Endothelial cell of umbilical vein (primary cell): ENCODE results near the gene DMBT1. TPM values are rescaled to one million over a fixed set of nuclear protein-coding genes. Genes with fewer than 3 reads are reported as not detected.

Source experiments
- BruUV-seq: library from RNA; stranded (reverse); fragments of 400-500 nt; replicated peaks from 2 replicates; lab custom pipeline; 2021; lab: Mats Ljungman, UMichigan
- CTCF ChIA-PET: fragments of 300-600, 350-600 bp; sonication (Branson Sonifier 250); formaldehyde crosslinking; loops from one replicate; lab custom pipeline; 2021; ENCODE audit warnings: antibody characterized with exemption, inconsistent platforms; lab: Charles Lee
- POLR2A ChIA-PET: fragments of 300-600, 350-600 bp; sonication (Branson Sonifier 250); formaldehyde crosslinking; loops from one replicate; lab custom pipeline; 2021; ENCODE audit warnings: antibody characterized with exemption, inconsistent platforms; lab: Charles Lee
- DNase-seq: peaks from one replicate; pipeline ENCODE4 v3.0.0-alpha.2; 2011; ENCODE audit warnings: low read depth, low spot score
- FAIRE-seq: peaks from 2 replicates; lab custom pipeline; 2011; peaks lifted over from hg19 to GRCh38; lab: Jason Lieb, UNC
- H2AFZ ChIP-seq: 2 replicates; pipeline ENCODE4 v1.6.0; 2012; ENCODE audit warnings: low read depth, low read length, control low read depth, inconsistent platforms
- H3K27ac ChIP-seq: 2 replicates; pipeline ENCODE4 v1.5.1; 2011; ENCODE audit warnings: low read depth, mild to moderate bottlenecking, control low read depth, low read length, moderate library complexity; ENCODE audit not compliant: insufficient read depth
- H3K27me3 ChIP-seq, 2 experiments: 2 replicates each; pipeline versions ENCODE4 v1.6.0 to v1.6.1; 2011; ENCODE audit warnings: low read length in 2 of 2, mixed read lengths in 1 of 2; ENCODE audit not compliant: control insufficient read depth in 2 of 2, insufficient read depth in 2 of 2
- H3K36me3 ChIP-seq, 2 experiments: 2 replicates in 1 of 2; 3 replicates in 1 of 2; pipeline ENCODE4 v1.5.1; 2011; ENCODE audit warnings: low read length in 2 of 2, mild to moderate bottlenecking in 1 of 2, moderate library complexity in 1 of 2; ENCODE audit not compliant: control insufficient read depth in 2 of 2, insufficient read depth in 2 of 2; ENCODE audit errors: extremely low read depth in 1 of 2
- H3K4me1 ChIP-seq: 3 replicates; pipeline ENCODE4 v1.5.1; 2011; ENCODE audit warnings: mild to moderate bottlenecking, low read length; ENCODE audit not compliant: control insufficient read depth, insufficient read depth; ENCODE audit errors: extremely low read depth
- H3K4me2 ChIP-seq: 2 replicates; pipeline ENCODE4 v1.6.1; 2011; ENCODE audit warnings: low read length, control low read depth, mixed read lengths; ENCODE audit not compliant: insufficient read depth
- H3K4me3 ChIP-seq, 3 experiments: fragments of 200-600 bp in 1 of 3; sonication (generic), shearing (Covaris generic) in 1 of 3; replicated peaks in 1 of 3; 2 replicates each; pipeline ENCODE4 v1.5.1; 2011 to 2016; ENCODE audit warnings: control low read depth in 3 of 3, low read length in 3 of 3, mild to moderate bottlenecking in 2 of 3, inconsistent platforms in 1 of 3, low read depth in 1 of 3, moderate library complexity in 1 of 3; ENCODE audit not compliant: insufficient read depth in 1 of 3
- H3K79me2 ChIP-seq: 2 replicates; pipeline ENCODE4 v1.6.0; 2012; ENCODE audit warnings: low read length, inconsistent platforms; ENCODE audit not compliant: control insufficient read depth, insufficient read depth
- H3K9ac ChIP-seq: replicated peaks from 2 replicates; pipeline ENCODE3; 2011; ENCODE audit warnings: low read length, control low read depth; ENCODE audit not compliant: insufficient read depth; ENCODE audit errors: extremely low read depth
- H3K9me1 ChIP-seq: replicated peaks from 3 replicates; pipeline ENCODE4 v1.6.0; 2011; ENCODE audit warnings: mild to moderate bottlenecking, low read length; ENCODE audit not compliant: control insufficient read depth, insufficient read depth; ENCODE audit errors: extremely low read depth
- H3K9me3 ChIP-seq: replicated peaks from 2 replicates; pipeline ENCODE4 v1.5.1; 2012; ENCODE audit warnings: low read length, inconsistent platforms; ENCODE audit not compliant: control insufficient read depth, insufficient read depth
- H4K20me1 ChIP-seq: replicated peaks from 2 replicates; pipeline ENCODE3; 2011; ENCODE audit warnings: mild to moderate bottlenecking, low read length; ENCODE audit not compliant: control insufficient read depth, insufficient read depth; ENCODE audit errors: extremely low read depth
- CTCF ChIP-seq, 2 donors: IDR thresholded peaks; 1 replicate in 1 of 2; 2 replicates in 1 of 2; pipeline ENCODE4 v1.5.1; 2011; ENCODE audit warnings: low read length in 2 of 2, mild to moderate bottlenecking in 2 of 2, moderate library complexity in 2 of 2, control low read depth in 1 of 2, inconsistent platforms in 1 of 2, low read depth in 1 of 2; ENCODE audit not compliant: insufficient read depth in 1 of 2; ENCODE audit errors: extremely low read depth in 1 of 2
- EZH2 ChIP-seq: IDR thresholded peaks from 2 replicates; pipeline ENCODE4 v1.6.1; 2012; ENCODE audit warnings: borderline replicate concordance, low read depth, mild to moderate bottlenecking, moderate library complexity, low read length, inconsistent platforms; ENCODE audit not compliant: severe bottlenecking
- FOS ChIP-seq: IDR thresholded peaks from 2 replicates; pipeline ENCODE4 v1.6.1; 2011; ENCODE audit warnings: mild to moderate bottlenecking, low read length, moderate library complexity, borderline replicate concordance; ENCODE audit not compliant: insufficient read depth
- GATA2 ChIP-seq: IDR thresholded peaks from 2 replicates; pipeline ENCODE4 v1.7.0; 2011; ENCODE audit warnings: low read depth, mild to moderate bottlenecking, moderate library complexity, mixed read lengths, low read length; ENCODE audit not compliant: insufficient read length, insufficient read depth
- JUN ChIP-seq: IDR thresholded peaks from 2 replicates; pipeline ENCODE4 v1.6.1; 2011; ENCODE audit warnings: borderline replicate concordance, low read depth; ENCODE audit not compliant: insufficient read length, insufficient read depth
- MYC ChIP-seq: IDR thresholded peaks from one replicate; pipeline ENCODE4 v1.6.1; 2011; ENCODE audit warnings: mild to moderate bottlenecking, low read depth, low read length
- POLR2A ChIP-seq: IDR thresholded peaks from 2 replicates; pipeline ENCODE4 v1.6.1; 2012; ENCODE audit warnings: low read depth, mild to moderate bottlenecking, control low read depth, low read length
- POLR2AphosphoS5 ChIP-seq: IDR thresholded peaks from 2 replicates; pipeline ENCODE4 v1.6.1; 2012; ENCODE audit warnings: low read depth, mild to moderate bottlenecking, control low read depth, low read length, moderate library complexity; ENCODE audit not compliant: insufficient read depth
- dilution Hi-C: fragments of 300-500 bp; cut with MboI; formaldehyde crosslinking; loops from one replicate; pipeline ENCODE4 v1.15.0; 2019; ENCODE audit warnings: low sequenced_read_pairs; ENCODE audit not compliant: extremely low pct_ligation_motif_present
- intact Hi-C: fragments of 100-400 bp; cut with micrococcal nuclease; formaldehyde crosslinking; loops from one replicate; pipeline ENCODE4 v1.10.0; 2022
- polyA plus RNA-seq, 4 experiments: library from polyadenylated mRNA; depleted of rRNA in 3 of 4; stranded (reverse) in 3 of 4; unstranded in 1 of 4; fragments of >200 nt; gene quantifications; 2 replicates each; pipeline versions ENCODE4 v1.2.1 to v1.2.3, GENCODE V29; 2011 to 2012; ENCODE audit warnings: missing spikeins in 1 of 4
- total RNA-seq: library from RNA; stranded (reverse); gene quantifications from 2 replicates; pipeline ENCODE4 v1.2.3, GENCODE V29; 2021
- TF ChIP-seq, protein P1 (sequence below): IDR thresholded peaks from 2 replicates; pipeline ENCODE4 v1.6.1; 2011; ENCODE audit not compliant: insufficient read depth, insufficient read length

Gene DMBT1
- total and polyA plus RNA-seq, 2 donors (not counting 3 experiments of a cell fraction or from before 2014, with no cell fraction given): 0.01 TPM; not detected in 1

DNA sequence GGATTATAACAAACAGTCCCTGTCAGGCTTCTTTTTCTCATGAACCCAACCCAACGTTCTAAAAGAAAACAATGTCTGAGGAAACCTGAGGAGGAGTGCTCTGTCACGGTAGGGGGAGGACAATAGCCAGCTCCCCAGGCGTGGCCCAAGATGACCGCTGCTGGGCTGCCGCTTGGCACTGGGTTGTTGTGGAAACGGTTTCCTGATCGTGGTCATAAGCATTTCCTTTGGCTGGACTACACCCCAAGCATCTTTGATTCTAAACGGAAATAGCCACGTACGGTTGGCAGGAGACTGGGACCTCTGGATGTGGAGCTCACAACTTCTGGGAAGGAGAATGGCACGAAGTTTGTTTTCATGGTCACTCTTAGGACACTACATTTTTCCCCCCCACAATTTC lies 30.4 kb upstream of the DMBT1 start:
- H3K4me2 ChIP-seq: peak overlapping the region; percentile 60
- H4K20me1 ChIP-seq: no peaks in the 10 kb centered on the region
- DNase-seq (peak; percentile 85), FAIRE-seq (peak; percentile 97)
- no peaks in the 10 kb centered on the region for H3K79me2 ChIP-seq
- no peaks in the 10 kb centered on the region for H3K27me3 ChIP-seq
- H3K4me1 ChIP-seq: peaks cover 17% of the 10 kb centered on the region
- H3K36me3 ChIP-seq: no peaks in the 10 kb centered on the region
- POLR2A ChIA-PET: interaction anchor here (0.9 kb wide), 1 partner anchor 44 kb away, joined by 3 read pairs; no protein-coding TSS in a partner anchor
- H3K9ac ChIP-seq: peak overlapping the region; percentile 53
- no peaks in the 10 kb centered on the region for H3K9me3 ChIP-seq
- CTCF ChIA-PET: interaction anchor here (0.7 to 3.4 kb wide), 6 partner anchors 11 to 56 kb away, joined by 3 to 36 read pairs (median 4); no protein-coding TSS in a partner anchor
- TF ChIP-seq GATA2 (peak; percentile 34), JUN (peak; percentile 45), FOS (peak; percentile 27), EZH2 (no peak)
- dilution Hi-C loops: no loop called here
- intact Hi-C loops: loop anchor here (1.0 to 2.0 kb wide), 6 partner anchors 11 to 222 kb away; no protein-coding TSS in a partner anchor
- no peaks in the 10 kb centered on the region for H3K9me1 ChIP-seq
- peak overlapping the region; percentile 75 for H3K27ac ChIP-seq
- no TSS peak for BruUV-seq
- peak overlapping the region; percentile 55 for H2AFZ ChIP-seq
- no peak overlapping the region for H3K4me3 ChIP-seq

GRCh38 chr10:122531261-122531660 lies 29.3 kb upstream of the DMBT1 start:
- CTCF ChIA-PET: interaction anchor here (0.6 to 1.0 kb wide), 3 partner anchors 26 to 34 kb away, joined by 3 read pairs; no protein-coding TSS in a partner anchor
- Histone ChIP-seq H3K9ac (no peak overlapping the region), H2AFZ (no peak overlapping the region), H3K9me3 (no peaks in the 10 kb centered on the region), H3K36me3 (no peaks in the 10 kb centered on the region), H3K27ac (no peak overlapping the region), H3K79me2 (no peaks in the 10 kb centered on the region), H3K4me3 (no peak overlapping the region), H3K9me1 (no peaks in the 10 kb centered on the region), H3K27me3 (no peaks in the 10 kb centered on the region), H3K4me1 (peaks cover 17% of the 10 kb centered on the region), H3K4me2 (no peak overlapping the region), H4K20me1 (no peaks in the 10 kb centered on the region)
- no peak for FAIRE-seq
- dilution Hi-C loops (no loop called here), intact Hi-C loops (loop anchor here (2.0 kb wide), 1 partner anchor 26 kb away; no protein-coding TSS in a partner anchor)
- no peak for DNase-seq
- TF ChIP-seq EZH2 (no peak), GATA2 (no peak), POLR2A (no peak), CTCF (IDR thresholded peaks at IDR 0.05; ENCODE audit: extremely low read depth in 1 of 2, insufficient read depth in 1 of 2, low read depth in 1 of 2, low read length in 2 of 2) (no peak), JUN (no peak), POLR2AphosphoS5 (no peak), MYC (no peak), FOS (no peak)
- TF ChIP-seq, protein P1, sequence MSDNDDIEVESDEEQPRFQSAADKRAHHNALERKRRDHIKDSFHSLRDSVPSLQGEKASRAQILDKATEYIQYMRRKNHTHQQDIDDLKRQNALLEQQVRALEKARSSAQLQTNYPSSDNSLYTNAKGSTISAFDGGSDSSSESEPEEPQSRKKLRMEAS: no peak
- POLR2A ChIA-PET: no interaction called here
- no TSS peak for BruUV-seq
